ENCODE measurements around the gene NFIC.
"Not testable (repeated sequence)": the region's sequence is repeated elsewhere in the genome, so short reads cannot be mapped to it uniquely, and the experiment has no call there.

Gene NFIC

DNA sequence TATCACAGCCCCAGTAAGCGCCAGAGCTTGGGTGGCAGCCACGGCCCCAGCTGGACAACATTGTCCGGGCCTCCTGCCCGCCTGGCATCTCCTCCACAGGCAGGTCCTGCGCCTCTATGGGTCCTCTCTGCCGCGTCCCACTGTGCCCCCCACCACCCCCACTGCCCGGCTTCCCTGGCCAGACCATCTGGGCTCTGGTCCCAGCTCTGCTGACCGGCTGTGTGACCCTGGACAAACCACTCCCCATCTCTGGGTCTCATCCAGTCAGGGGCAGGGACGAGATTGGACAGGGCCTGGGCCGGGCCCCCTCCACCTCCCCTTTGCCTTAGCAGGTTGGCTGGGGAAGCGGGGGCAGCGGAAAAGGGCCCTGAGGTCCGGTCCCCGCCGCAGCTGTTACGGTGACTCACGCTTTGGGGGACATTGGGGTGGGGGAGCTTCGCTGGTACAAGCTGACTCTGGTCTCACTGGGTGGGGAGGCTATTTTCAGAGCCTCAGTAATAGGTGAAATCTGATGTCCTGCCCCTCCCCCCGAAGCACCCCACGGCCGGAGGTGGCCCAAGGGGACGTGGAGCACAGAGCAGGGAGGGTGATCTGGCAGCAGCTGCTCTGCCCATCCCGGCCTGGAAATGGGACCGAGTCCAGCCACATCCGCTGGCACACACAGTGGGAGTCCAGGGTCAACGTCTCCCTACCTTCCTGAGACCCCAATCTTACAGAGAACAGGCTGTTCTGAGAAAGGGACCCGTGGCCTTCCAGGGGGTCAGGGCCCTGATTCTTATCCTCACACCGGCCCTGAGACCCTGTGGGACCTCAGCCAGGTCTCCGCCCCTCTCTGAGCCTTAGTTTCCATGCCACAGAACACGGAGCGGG, 9.1 kb downstream of the NFIC start:
- FAIRE-seq, result no peak

DNA sequence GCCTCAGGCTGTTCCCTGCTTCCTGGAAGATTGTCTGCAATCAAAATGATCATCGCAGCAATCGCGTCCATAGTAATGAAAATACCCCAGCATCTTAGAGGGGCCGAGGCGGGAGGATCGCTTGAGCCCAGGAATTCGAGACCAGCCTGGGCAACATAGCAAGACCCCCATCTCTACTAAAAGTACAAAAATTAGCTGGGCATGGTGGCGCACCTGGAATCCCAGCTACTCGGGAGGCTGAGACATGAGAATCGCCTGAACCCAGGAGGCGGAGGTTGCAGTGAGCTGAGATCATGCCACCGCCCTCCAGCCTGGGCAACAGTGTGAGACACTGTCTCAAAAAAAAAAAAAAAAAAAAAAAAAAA, 9.7 kb downstream of the NFIC start:
- FAIRE-seq, result not testable (repeated sequence)

DNA sequence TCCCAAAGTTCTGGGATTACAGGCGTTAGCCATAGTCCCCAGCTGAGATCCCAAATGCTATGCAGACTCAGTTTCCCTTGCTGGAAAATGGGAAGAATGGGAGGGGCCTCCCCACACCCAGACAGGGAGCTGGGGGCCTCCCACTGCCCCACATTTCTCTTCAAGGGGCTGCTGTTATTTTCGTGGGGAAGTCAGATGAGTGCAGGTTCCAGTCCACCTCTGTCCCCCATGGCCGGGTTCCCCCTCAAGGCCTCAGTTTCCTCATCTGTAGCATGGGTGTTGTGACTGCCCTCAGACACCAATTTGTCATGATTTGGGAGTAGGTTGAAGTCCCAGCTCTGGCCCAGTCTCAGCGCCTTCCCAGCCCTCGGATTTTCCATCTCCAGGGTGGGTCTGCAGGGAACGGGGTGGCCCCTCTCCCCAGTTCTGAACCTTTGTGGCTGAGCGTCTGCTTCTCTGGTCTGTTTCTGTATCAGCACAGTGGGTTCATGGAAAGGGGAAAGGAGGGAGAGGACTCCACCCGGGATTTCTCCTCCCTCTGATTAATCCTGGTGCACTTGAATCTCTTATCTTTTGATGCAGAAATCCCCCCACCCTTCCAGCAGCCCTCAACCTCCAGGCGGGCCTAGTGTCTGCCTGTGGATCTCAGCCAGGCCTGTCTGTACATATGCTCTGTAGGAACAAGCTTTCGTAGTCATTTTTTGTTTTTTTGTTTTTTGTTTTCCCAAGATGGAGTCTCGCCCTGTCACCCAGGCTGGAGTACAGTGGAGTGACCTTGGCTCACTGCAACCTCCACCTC, 12.2 kb downstream of the NFIC start:
- FAIRE-seq, result no peak

DNA sequence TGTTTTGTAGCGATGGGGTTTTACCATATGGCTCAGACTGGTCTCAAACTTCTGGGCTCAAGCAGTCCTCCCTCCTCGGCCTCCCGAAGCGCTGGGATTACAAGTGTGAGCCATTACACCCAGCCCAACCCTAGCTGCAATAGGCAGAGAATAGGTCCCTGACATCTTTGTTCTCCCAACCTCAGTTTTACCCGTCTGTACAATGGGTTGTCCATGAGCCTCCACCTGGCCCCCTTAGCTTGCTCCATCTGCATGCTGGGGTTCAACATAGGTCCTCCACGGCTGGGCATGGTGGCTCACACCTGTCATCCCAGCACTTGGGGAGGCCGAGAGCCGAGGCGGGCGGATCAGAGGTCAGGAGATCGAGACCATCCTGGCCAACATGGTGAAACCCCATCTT, 14.4 kb downstream of the NFIC start:
- no peak for FAIRE-seq

DNA sequence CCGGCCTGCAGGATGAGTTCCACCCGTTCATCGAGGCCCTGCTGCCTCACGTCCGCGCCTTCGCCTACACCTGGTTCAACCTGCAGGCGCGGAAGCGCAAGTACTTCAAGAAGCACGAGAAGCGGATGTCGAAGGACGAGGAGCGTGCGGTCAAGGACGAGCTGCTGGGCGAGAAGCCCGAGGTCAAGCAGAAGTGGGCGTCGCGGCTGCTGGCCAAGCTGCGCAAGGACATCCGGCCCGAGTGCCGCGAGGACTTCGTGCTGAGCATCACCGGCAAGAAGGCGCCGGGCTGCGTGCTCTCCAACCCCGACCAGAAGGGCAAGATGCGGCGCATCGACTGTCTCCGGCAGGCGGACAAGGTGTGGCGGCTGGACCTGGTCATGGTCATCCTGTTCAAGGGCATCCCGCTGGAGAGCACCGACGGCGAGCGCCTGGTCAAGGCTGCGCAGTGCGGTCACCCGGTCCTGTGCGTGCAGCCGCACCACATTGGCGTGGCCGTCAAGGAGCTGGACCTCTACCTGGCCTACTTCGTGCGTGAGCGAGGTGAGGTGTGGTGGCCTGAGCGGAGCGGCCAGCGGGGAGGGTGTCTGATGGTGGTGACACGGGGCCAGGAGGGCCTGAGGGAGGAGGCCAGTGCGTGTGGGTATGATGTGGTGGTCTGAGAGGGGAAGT, 15.5 kb downstream of the NFIC start:
- FAIRE-seq, result no peak

DNA sequence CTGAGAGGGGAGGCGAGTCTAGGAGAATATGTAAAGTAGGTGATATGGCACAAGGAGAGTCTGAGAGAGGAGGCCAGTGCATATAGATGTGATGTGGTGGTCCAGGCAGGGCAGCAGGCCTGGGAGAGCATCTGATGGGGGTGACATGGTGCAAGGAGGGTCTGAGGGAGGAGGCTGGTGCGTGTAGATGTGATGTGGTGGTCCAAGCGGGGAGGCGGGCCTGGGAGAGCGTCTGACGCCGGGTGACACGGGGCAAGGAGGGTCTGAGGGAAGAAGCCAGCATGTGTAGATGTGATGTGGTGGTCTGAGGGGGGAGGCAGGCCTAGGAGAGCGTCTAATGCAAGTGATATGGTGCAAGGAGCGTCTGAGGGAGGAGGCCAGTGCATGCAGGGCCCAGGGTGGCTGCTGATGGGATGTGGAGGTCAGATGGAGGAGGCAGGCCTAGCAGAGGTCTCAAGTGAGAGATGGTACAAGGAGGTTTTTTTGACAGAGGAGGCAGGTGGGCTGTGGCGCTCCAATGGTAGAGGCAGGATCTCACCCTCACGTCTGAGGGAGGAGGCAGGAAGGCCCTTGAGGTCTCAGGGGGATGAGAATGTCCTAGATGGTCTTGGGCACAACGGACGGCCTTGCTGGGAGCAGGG, 16.2 kb downstream of the NFIC start:
- FAIRE-seq, result no peak

DNA sequence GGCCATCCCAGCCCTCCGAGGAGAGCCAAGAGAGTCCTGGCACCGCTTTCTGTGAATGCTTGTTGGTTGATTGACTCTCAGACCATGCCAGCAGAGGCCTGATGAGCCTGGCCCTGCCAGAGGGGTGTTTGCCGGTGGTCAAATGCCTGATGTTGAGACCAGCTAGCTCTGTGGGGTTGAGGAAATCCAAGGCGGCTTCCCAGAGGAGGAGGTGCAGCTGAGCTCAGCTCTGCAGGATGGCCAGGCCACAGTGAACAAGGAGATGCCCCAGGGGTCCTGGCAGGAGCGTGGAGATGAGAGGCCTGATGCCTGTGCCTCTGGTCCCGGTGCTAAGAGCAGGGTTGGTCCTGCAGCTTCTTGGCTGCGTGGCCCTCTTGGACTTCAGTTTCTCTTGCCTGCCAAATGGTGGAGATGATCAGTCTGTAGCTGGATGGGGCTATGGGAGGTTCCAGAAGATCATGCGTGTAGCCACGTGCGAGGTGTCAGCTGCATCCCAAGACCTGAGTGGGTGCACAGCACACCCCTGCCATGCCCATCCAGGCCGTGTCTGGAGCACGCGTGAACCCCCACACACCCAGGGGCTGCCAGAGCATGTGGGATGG, 16.8 kb downstream of the NFIC start:
- no peak for FAIRE-seq

DNA sequence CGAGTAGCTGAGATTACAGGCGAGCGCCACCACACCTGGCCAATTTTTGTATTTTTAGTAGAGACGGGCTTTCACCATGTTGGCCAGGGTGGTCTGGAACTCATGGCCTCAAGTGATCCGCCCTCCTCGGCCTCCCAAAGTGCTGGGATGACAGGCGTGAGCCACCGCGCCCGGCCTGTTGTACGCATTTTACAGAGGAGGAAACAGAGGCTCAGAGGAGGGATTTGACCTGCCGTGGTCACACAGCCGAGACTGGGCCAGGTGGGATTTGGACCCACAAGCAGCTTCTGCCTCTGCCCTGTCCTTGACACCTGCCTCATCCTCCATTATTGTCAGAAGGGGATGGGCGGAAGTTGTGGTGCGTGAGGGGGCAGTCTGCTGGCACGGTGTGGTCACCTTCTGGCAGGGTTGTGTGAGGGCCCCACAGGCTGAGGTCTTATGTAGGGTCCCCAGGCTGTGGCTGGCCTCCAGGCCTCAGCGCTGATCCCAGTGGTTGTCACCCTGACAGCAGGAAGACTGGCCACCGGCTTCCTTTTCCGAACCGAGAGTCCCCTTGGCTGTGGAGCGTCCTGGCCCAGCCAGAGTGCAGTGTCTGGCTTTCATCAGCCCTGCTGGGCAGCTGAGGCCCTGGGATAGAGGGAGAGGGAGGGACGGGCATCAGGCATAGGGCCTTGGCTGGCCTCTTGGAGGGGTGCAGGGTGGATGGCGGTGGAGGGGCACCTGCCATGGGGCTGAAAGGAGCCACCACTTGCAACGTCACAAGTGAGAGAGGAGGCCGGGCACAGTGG, 20.3 kb downstream of the NFIC start:
- FAIRE-seq, result no peak

DNA sequence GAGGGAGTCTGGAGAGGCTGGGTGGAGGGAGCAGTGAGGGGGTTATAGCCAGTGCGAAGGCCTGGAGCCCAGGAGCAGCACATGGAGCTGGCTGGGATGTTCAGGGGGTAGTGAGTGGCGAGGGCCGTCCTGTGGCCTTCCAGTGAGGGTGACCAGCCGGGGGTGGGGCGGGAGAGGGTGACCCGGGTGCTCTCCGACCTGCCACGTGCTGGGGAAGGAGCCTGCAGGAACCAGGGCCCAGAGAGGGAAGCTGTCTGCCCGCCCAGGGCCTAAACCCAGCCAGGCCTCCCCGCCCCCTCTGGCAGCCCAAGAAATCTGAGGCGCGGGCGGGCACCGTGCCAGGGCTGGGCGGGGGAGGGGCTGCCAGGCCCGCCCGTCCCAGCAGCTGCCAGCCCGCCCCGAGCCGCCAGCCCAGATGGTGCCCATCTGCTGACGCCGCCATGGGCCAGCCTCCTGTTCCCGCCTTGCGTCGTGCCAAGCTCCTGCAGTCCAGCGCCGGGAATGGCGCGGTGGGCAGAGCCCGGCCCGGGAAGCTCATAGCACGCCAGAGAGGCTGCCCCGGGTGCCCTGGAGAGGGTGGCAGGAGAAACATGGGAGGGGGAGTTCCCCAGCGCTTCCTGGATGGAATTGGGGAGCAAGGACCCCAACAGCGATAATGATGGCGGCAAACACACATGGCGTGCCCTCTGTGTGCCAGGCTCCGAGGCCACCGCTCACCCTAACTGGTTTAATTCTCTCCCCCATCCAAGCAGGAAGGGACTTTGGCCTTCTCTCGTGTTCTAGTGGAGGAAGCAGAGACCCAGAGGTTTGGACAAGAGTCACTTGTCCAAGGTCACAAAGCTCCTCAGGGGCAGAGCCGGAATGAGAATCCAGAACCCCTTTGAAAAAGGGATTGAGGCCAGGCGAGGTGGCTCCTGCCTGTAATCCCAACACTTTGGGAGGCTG, 21.5 kb downstream of the NFIC start:
- no peak for FAIRE-seq

DNA sequence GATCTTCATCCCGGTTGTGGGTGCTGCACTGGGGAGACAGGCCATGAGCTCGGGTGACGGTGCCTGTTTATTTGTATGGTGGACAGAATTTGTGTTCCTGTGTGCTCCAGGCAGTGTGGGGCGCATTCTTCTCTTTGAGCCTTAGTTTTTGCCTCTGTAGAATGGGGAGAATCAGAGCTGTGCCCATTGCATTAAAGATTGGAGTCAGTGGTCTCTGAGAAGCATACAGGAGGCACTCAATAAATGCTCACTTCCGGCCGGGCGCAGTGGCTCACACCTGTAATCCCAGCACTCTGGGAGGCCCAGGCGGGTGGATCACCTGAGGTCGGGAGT, 23.0 kb downstream of the NFIC start:
- FAIRE-seq, result no peak

DNA sequence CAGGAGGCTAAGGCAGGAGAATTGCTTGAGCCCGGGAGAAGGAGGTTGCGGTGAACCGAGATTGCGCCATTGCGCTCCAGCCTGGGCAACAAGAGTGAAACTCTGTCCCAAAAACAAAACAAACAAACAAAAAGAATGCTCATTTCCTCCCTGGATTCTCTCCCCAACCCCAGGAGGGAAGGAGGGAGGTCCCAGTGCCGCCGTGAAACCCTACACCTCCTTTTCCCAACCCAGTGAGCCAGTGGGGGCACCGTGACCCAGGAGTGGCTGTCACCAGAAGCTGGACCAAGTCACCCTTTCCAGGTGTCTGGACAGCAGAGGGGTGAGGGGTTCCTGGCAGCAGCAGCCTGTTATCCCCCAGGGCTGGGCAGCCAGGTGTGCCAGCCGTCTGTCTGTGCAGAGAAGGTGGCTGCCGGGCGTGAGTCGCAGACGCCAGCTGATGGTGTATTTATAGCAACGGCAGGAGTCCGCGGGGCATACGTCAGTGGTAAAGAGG, 23.5 kb downstream of the NFIC start:
- no peak for FAIRE-seq

DNA sequence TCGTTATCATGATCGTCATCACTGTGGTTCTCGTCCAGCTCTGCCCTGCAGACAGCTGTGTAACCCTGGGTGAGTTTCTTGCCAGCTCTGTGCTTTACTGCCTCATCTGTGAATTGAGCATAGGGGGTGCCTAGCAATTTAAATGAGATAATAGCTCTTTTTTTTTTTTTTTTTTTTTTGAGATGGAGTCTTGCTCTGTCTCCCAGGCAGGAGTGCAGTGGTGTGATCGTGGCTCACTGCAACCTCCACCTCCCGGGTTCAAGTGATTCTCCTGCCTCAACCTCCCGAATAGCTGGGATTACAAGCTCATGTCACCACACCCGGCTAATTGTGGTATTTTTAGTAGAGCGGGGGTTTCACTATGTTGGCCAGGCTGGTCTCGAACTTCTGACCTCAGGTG, 25.5 kb downstream of the NFIC start:
- FAIRE-seq, result not testable (repeated sequence)

DNA sequence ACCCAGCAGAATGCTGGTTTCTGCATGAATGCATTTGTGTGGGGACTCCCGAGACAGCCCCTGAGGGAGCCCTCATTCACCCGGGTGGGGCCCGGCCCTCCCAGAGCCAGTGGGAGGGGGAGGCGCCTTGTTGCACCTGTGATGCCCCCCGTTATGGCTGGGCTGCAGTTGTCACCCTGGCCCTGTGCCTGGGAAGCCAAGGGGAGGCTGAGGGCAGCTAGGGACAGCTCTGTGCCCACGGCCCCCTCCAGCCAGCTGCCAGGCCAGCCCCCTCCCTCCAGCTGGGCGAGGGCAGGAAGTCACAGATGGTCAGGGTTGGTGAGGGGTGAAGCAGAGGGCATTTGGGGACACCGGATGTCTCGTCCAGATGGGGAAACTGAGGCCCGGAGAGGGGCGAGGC, 26.1 kb downstream of the NFIC start:
- FAIRE-seq, result no peak

DNA sequence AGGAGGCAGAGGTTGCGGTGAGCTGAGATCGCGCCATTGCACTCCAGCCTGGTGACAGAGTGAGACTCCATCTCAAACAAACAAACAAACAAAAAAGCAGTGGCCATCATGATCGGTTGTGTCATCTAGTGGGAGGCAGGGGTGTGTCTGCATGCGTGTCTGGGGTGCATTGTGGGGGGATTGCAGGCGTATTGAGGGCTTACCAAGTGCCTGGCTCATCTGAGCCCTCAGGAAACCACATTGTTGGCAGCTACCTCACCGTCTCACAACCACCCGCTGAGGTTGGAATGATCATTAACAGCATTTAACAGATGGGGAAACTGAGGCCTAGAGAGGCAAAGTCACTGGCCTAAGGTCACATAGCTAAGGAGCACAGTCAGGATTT, 30.5 kb downstream of the NFIC start:
- no peak for FAIRE-seq

DNA sequence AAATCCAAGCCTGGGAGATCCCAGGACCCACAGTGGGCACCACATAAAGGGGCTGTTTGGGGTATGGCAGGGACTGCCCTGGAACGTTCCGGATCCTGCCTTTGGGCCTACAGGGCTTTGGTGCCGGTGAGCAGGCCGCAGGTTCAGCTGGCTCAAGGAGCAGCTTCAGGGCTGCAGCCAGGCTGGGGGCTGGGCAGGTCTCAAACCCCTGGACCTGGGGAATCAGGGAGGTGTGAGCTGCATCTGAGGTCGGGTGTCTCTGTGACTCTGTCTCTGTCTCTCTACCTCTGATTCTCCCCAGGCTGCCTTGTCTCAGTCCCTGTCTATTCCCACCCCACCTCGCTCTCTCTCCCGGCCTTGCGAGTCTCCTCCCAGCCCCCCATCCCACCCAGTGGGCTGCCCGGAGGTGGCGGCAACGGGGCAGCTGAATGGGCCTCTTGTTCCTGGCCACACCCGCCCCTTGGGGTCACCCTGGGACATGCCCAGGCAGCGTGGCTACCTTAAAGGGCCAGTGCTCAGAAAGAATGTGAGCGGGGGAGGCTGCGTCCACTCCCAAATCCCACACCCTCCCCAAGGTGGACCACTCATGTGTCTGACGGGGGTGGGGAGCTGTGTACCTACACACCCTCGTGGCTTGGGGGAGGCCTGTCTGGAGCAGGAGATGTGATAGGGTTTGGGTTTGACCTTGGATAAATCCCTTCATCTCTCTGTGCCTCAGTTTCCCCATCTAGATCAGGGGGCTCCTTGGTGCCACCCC, 31.1 kb downstream of the NFIC start:
- FAIRE-seq, result no peak

DNA sequence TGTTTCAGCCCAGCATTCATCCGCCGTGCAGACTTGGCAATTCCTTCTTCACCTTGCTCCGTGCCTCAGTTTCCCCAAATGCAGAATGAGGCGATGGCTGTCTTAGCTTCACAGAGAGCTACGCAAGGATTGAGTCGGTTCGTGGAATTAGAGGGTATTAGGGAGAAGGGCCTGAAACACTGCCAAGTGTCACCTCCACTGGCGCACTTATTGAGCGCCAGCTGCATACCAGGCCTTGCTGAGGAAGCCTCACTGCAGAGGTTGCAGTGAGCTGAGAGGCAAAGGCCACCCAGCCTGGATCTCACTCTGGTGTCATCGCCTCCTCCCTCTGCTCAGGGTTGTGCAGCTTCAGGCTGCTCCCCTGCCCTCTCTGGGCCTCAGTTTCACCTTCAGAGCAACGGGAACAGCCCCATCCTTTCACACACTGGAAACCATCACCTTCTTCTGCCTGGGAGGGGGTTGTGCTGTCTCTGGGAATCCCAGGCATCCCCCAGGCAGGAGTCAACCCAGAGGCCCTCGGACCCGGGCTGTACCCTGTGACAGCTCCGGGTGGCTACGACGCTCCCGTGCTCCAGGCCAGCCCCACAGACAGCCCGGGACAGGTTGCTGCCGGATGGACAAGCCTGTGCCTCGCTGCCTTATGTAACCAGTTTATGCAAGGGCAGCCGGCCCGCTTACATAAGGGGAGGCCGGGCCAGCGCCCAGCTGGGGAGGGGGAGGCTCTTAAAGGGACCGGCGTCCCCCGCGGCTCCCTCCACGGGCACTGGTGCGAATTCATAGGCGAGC, 31.9 kb downstream of the NFIC start:
- FAIRE-seq, result no peak

DNA sequence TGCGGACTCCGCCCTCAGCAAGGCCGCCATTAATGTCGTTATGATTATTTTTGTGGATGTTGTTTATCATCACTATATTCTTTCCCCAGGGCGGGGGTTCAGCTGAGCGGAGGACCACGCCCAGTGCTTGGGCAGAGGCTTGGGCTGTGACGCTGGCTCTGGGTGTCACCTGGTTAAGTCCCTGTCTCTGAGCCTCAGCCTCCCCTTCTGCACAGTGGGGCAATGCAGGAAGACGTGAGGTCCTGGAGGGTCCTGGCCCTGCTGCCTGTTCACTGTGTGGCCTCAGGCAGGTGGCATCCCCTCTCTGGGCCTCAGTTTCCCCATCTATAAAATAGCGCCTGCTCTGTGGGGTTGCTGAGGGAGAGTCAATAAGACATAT, 32.5 kb downstream of the NFIC start:
- no peak for FAIRE-seq

DNA sequence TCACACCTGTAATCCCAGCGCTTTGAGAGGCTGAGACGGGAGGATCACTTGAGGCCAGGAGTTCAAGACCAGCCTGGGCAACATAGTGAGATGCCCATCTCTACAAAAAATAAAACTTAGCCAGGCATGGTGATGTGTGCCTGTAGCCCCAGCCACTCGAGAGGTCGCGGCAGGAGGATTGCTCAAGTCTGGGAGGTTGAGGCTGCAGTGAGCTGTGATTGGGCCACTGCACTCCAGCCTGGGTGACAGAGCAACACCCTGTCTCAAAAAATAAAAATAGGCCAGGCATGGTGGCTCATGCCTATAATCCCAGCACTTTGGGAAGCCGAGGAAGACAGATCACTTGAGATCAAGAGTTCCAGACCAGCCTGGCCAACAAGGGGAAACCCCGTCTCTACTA, 32.9 kb downstream of the NFIC start:
- not testable (repeated sequence) for FAIRE-seq
